ENCODE results near the gene PHOX2A.
A peak's percentile ranks its signal among the peaks of the same experiment; 100 is the strongest.

The PHOX2A gene

DNA sequence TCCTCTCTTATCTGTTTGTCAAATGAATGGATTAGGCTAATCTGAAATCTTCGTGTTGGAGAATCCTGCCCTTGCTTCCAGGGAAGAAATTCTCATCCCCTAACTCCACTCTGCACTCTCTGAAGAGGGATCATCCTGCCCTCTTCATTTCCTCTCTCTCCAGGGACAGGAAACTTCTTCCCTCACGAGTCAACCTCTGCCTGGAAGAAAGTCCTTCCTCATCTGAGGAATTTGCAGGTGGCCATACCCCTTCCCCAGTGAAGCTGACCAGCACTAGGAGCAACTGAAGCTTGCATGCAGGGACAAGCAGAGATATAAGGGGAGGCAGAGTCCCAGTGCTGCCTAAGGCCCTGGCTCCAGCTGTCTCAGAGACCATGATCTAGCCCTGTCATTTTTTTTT, 3.6 kb upstream of the PHOX2A start:
- no peak for DNase-seq

DNA sequence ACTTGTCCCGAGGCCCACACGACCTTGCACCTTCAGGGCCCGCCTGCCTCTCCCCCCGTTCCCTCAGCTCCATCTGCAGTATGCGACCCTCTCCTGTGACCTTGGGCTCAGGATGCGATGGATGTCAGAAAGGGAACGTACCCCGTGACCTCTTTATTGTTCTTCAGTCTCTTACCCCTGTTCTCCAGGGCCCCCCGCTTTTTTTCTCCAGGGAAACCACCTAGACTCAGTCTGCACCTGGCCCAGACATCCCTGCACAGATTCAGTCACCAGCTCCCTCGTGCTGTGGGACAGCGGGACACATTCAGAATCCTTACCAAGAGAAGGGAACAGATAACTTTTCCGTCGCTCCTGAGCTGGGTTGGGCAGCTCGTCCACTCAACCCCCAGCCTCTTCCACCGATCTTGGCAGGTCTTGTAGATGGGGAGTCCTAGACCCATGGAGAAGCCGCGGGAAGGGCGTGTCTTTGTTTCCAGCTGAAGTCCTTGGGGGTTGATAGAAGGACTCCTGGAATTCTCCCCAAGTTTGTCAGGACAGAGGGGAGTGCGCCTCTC, 1.4 kb upstream of the PHOX2A start:
- DNase-seq, result no peak

DNA sequence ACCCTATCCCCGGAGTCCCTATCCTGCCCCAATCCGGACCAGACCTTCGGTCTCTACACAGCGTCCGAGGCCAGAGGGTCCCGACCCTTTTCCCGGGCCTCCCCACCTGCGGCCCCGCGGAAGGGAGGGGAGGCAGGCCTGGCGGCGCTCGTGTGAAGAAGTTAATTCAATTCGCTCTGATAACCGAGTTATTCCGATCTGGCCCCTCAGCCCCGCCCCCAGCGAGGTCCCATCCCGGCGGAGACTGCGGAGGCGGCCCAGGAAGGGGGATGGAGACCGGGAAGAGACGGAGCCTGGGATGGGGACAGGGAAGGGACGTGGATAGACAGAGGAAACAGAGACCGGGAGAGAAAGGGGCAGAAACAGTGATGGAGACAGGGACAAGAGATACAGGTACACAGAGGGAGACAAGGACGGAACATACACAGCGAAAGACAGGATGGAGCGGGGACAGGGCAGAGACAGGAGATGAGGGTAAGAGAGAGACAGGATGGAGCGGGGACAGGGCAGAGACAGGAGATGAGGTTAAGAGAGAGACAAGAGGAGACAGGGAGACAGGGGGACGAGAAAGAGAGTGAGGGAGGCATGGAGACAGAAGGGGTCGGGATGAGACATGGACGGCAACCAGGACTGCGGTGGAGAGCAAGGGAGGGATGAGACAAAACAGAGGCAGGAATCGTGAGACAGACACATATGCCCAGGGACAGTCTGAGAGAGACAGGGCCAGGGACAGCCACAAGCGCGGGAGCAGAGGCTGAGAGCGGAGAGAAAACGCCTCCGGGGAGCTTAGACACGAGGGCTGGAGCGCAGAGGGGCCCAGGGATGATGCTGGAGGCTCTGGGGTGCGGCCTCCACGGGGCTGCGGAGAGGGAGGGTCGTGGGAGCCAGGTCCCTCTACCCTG, 636 bp upstream of the PHOX2A start:
- DNase-seq, result no peak

DNA sequence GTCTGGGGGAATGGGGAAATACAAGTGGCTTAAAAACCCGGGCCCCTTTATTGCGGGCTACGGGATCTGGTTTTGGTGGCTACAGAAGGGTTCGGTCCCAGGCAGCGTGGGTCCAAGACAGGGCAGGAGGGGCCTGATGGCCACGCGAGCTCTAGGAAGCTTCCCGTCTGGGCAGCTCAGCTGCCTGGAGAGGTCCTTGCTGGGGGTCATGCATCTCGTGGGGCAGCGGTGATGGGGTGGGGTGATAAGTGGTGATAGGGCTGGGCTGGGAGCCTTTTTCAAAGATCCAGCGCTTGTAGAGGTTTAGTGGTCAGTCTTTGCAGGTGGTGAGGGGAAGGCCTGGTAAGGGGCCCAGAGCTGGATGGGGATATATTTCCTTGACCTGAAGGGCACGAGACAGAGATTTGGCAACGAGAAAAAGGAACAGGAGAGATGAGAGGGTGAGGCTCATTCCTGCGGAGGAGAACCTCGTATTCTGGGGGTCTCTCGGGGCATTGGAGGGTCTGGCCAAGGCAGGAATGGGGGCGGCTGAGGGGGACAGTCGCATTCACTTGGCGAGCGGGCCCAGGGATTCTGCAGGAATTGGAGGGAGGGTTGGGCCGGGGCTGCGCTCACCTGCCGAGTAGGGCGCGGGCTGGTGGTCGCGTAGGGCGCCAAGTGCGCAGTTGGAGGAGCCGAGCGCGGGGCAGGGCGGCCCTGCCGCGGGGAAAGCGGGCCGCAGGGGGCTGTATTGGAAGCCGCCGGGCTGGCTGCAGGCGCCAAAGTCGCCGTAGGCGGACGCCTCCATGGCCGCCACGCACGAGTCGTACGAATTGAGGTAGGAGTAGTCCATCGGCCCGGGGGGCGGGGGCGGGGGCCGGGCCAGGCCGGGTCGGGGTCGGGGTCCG, 560 bp downstream of the PHOX2A start:
- no peak for DNase-seq

DNA sequence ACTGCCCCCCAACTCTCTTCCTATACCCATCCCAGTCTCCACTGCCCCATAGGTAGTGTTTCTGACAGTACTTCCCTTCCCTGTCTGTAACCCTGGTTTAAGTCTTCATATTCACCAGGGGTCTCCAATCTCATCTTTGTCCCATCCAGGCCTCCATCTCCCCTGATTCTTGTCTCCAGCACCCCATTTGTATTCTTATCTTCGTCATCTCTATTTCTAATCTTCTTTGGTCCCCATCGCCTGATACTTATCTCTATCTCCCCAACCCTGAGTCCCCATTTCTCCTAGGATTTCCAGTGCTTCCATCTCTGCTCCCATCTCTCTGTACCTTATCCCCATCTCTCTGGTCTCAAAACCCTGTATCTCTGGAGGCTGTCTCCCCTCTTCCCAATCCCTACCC, 1.8 kb downstream of the PHOX2A start:
- no peak for DNase-seq

DNA sequence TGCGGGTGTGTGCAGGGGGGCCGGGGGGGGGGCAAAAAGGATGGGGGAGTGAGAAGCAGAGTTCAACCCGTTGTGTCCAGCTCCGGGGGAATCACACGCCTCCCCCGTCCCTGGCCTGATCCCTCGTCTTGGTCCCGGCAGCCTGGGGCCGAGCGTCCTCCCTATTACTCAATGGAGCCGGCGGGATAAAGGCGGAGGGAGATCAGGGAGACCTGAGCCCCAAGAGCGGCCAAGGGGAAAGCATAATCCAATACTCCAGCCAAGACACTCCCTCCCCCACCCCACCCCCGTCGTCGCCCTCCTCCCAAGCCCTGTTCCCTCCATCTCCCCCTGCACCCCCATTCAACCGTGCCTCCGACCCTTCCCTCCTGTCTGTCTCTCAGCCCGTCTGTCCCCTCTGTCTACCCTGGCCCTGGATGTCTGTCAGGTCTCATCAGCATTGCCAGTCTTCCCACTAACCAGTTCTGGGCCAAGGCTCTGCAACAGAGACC, 2.6 kb downstream of the PHOX2A start:
- no peak for DNase-seq

DNA sequence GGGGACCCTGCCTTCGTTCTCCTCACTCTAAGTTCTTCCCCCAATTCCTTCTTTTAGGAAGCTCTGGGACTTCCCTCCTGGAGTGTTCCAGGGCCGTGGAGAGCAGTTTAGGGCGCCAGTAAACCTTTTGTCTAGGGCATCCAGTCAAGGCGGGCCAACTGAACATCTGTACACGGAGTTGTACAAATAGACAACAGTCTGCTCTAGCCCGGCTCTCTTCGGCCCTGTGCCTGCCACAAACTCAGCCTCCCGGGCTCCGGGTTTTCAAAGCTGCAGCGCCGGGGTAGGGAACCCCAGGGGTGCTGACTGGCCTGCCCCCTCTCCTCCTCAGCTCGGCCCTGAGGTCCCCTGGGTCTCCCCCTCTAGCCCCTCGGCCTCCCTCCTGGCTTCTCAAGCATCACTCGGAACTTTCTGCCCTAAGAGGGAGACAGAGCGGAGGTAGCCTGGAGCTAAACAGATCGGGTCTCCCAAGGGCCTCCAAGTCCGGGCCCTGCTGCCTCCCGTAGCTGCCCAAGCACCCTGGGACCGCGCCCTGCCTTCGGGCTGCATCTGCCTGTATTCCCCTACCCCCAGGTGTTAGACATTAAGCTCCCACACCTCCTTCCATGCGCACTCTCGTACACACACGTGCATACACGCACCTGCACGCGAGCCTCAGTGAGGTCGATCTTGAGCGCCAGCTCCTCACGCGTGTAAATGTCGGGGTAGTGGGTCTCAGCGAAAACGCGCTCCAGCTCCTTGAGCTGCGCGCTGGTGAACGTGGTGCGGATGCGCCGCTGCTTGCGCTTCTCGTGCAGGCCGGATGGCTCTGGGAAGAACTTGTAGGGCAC, 3.3 kb downstream of the PHOX2A start:
- no peak for DNase-seq

DNA sequence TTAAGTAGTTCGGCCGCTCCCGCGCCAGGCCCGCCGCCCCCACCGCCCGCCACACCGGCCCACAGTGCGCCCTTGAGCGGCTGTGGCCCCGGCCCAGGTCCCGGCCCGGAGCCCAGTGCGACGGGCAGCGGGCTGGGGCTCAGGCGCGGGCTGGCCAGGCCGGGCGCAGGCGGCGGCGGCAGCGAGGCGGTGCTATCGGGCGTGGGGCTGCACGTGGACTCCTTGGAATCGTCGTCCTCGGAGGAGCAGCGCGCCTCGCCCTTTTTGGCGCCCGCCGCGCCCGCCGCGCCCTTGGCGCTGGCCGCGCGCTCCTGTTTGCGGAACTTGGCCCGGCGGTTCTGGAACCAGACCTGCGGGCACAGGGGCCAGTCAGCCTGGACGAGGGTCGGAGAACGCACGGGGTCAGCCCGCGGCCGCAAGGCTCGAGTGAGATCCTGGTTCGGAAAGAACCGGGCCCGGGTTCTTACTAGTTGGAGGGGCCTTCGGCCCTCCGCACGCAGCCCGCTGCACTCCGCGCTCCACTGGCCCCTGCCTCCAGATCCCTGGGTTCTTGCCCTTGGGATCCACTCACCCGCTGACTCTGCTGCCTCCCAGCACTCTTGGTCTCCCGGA, 4.0 kb downstream of the PHOX2A start:
- DNase-seq, result no peak

DNA sequence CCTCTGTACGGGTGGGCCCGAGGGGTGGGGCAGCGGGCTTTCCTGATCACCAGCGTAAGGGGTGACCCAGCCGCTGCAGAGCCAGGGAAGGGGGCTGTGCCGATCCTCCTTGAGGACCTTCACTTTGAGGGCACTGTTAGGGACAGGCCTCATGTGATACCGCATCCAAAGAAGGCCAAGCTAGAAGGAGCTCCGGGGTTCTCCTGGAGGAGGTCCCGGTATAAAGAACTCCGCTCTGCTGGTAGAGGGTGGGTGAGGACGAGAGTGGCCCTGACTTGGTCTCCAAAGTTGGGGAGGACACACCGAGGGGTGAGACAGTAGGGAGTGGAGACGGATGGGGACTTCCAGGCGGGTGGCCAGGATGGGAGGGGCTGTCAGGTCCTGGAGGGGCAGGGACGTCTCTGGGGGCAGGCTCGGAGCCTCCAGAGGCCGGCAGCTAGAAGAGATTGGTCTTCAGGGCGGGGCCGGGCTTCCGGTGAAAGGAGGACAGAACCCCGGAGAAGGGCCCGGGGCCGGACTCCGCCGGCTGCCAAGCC, 4.6 kb downstream of the PHOX2A start:
- DNase-seq, result peak; percentile 52

DNA sequence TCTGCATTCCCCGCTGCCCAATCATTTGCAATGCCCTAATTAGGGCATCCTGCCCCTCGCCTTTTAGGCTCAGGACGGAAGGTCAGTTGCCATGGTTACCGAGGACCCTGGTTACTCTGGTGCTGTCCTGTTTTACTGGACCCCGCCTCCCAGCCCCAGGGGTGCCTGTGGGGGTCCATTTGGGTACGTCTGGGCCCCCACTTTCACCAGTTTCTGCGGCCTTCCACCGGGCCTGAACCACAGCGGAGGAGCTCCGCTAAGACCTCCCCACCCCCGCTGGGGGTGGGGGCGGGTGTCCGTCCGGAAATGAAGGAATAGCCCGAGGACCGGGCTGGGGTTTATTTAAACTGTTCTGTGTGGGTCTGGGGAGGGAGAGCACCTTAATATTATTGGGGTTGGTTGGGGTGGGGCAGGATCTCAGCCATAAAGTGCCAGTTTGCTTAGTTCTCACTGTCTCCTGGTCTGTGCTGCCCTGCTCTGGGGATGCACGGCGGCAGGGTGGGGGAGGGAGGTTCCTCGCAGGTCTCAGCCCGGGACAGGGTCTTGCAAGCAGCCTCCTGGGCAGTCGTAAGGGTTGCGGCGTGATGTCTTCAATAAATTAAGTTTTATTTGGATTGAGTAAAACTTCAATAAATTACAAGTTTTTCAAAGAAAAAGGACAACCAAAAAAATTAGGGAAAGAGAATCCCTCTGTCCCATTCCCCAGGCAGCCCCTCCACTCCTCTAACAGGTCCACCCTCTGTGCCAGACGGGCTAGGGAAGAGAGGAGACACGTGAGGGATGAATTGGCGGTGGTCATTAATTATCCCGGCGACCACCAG, 5.3 kb downstream of the PHOX2A start:
- no peak for DNase-seq

DNA sequence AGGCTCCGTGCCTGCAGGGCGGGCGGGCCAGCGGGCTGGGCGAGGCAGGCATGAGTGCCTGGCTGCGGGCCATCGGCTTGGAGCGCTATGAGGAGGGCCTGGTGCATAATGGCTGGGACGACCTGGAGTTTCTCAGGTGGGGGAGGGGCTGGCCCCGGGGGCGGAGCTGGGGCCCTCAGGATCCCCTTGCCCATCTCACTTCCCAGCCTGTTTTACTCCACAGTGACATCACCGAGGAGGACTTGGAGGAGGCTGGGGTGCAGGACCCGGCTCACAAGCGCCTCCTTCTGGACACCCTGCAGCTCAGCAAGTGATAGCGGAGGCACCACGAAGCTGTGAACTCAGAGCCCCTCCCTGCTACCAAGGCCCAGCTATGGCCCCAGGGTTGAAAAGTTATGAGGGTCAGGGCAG, 5.9 kb downstream of the PHOX2A start:
- DNase-seq, result peak; percentile 47

DNA sequence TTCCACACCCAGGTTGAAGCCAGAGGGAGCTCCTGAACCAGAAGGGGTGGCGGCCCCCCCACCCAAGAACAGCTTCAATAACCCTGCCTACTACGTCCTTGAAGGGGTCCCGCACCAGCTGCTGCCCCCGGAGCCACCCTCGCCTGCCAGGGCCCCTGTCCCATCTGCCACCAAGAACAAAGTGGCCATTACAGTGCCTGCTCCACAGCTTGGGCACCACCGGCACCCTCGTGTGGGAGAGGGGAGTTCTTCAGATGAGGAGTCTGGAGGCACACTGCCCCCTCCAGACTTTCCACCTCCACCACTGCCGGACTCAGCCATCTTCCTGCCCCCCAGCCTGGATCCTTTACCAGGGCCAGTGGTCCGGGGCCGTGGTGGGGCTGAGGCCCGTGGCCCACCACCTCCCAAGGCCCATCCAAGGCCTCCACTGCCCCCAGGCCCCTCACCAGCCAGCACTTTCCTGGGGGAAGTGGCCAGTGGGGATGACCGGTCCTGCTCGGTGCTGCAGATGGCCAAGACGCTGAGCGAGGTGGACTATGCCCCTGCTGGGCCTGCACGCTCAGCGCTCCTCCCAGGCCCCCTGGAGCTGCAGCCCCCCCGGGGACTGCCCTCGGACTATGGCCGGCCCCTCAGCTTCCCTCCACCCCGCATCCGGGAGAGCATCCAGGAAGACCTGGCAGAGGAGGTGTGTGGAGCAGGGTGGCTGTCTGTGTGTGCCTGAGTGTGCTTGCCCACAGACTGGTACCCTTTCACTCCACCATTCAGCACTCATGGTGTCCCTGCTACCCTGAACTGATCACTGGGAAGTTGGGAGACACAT, 6.7 kb downstream of the PHOX2A start:
- no peak for DNase-seq

DNA sequence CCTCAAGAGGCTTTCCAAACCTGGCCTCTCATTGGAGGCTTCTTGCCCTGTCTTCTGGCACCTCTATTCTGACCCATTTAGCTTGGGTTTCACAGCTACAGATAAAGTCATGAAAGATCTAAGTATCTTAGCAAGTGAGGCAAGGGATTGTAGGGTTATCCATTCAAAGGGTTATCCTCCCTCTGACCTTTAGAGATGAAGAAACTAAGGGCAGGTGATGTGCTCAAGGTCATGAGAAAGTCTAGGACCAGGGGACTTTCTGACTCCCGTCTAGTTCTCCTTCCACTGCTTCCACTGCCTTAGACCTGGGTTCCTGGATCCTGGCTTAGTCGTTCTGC, 7.2 kb downstream of the PHOX2A start:
- no peak for DNase-seq

DNA sequence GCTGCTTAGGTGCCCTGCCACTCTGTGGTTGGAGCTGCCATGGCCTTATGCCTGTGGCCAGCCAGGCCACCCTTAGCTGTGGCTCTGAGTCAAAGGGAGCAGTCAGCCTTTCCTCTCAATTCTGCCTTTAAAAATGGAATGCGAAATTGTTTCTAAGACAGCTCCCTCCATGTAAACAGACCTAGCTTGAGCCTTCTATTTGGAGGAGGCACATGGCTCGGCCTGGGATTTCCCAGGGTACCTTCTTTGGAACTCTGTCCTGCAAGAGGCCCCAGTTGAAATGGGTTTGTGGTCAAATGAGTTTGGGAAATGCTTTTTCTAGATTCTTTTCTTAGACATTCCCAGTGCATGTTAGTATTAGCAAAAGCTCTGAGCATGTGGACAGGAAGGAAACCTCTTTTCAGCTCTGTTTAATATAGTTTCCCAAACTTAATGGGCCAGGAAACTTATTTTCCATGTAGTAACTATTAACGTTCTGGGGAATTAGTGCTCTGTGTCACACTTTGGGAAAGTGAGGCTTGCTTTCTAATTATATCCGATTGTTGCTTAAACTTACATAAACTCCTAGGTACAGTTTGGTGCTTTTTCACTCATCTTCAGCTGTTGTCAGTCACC, 7.8 kb downstream of the PHOX2A start:
- DNase-seq, result no peak

DNA sequence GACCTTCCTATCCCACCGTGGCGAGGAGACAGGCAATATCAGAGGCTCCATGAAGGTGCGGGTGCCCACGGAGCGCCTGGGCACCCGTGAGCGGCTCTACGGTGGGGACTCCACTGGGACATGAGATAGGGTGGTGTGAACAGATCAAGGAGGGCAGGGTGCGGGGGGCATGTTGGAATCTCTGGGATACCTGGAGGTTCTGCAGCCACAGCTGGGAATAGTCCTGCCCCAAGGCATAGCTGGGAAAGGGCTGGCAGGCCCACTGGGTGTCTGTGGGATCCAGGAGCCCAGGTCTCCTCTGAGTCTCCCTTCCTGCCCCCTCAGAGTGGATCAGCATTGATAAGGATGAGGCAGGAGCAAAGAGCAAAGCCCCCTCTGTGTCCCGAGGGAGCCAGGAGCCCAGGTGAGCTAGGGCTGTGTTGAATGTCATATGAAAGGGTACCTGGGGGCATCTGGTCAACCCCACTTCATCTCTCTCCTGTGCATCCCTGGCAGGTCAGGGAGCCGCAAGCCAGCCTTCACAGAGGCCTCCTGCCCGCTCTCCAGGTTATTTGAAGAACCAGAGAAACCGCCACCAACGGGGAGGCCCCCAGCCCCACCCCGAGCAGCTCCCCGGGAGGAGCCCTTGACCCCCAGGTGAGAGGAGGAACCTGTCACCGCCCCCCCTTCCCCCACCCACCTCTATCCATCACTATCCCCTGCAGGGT, 8.5 kb downstream of the PHOX2A start:
- no peak for DNase-seq

DNA sequence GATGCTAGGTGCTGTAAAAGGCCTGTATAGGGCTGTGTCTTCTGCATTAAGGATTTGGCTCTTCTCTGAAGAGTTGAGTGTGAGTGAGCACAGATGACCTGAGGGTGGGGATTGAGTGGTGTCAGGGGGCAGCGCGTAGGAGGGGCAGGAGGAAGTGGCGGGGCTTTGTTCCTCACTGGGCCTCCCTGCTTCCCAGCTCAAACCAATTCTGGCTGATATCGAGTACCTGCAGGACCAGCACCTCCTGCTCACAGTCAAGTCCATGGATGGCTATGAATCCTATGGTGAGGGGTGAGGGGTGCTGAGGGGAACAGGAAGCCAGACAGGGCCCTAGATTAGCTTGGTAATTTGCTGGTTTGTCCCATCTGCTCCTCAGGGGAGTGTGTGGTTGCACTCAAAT, 9.1 kb downstream of the PHOX2A start:
- no peak for DNase-seq

DNA sequence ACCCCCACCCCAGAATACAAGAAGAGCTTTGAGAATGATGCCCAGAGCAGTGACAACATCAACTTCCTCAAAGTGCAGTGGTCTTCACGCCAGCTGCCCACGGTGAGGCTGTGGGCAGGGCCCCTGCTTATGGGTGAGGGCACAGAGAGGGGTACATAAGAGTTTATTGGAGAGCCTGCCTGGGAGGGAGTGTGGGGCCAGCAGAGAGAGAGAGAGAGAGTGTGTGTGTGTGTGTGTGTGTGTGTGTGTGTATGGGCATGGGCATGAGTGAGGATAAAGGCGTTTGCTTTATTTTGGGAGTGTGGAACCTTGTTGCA, 9.5 kb downstream of the PHOX2A start:
- no peak for DNase-seq

DNA sequence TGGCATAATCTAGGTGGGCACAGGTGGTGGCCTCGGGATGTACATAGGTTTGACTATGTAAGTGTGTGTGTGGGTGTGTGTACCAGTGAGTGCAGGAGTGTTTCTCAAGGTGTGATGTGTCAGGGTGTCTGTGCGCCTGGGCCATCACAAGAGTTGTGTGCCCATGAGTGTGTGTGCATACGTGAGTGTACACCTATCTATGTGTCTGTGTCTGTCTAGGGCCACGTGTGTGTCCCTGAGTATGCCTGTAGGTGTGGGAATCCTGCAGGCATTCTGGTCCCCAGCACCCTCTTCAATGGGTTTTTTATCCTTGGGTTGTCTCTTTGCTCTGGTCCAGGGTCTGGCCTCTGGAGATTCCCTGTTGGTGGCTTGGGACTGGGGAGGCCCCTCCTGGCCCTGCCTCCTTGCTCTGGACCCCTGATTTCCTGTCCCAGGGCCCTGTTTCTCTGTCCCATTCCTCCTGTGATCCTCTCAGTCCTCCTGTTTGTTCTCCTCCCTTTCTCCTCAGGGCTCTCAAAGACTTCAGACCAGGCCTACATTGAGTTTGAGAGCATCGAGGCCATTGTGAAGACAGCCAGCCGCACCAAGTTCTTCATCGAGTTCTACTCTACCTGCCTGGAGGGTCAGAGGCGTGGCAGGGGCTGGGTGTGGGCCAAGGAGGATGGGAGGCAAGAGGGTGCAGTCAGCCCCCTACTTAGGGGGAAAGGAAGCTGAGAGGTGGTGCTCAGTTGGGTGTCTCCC, 10.0 kb downstream of the PHOX2A start:
- DNase-seq, result no peak

Measured in NCI-H774 (cell line).